ENCODE data around the gene QRICH2.
A peak's percentile ranks its signal among the peaks of the same experiment; 100 is the strongest.
"Not testable (repeated sequence)": the region's sequence is repeated elsewhere in the genome, so short reads cannot be mapped to it uniquely, and the experiment has no call there.

The QRICH2 gene

DNA sequence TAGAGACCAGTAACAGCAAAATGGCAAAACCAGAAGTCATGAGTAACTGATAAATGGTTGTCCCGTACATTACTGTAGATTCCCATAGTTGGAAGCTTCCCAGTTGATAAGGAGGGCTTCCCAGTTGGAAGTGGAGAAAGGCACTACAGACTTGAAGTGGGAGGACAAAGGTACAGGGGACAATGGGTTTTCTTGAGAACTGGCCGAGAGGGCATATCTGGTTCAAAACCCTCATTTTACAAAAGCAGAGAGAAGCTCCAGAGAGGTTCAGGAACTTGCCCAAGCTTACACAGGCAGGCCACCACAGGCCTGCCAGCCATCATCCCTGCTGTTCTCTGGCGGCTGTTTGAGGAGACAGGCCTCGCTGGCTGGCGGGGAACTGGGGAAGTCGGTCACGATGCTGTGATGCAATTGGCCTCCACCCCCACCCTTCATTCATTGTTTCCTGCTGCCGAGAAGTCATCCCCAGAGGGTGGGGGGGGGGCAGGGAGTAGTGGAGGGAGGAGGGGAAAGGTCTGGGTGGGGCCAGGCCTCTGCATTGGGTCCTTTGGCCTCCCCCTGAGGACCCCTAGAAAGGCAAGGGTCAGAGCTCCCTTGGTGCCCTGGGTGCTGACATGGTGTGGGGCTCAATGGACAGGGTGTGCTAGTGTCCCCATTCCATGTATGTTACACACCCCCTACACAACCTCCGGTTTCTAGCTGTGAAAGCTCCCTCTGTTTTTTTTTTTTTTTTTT is 39.9 kb downstream of the QRICH2 start:
- DNase-seq, result peak in 53 of 56 donors; percentile 10 to 85 (median 62)

GRCh38 chr17:76267581-76268001 is 40.5 kb downstream of the QRICH2 start:
- DNase-seq, result not testable (repeated sequence)

DNA sequence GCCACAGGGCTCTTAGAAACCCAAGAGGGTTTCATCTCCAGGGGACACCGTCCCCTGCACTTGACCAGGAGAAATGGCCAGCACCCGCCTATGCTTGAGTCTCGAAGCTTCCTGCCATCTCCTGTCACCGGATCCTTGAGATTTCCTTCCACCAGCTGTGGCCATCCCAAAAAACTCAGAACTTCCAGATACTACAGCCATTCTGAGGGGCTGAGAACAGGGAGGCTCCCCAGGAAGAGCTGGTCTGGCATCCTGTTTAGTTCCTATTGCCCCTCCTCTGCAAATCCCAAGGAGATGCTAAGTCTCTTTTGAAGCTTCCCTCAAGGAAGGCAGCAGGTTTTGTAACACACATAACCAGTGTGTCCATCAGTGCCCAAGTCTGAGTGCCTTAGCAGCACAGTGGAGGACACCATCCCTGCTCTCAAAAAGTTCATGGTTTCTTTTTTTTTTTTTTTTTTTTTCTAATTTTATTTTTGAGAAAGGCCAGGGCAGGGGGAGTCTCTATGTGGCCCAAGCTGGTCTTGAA is 41.0 kb downstream of the QRICH2 start:
- DNase-seq, result no peak

DNA sequence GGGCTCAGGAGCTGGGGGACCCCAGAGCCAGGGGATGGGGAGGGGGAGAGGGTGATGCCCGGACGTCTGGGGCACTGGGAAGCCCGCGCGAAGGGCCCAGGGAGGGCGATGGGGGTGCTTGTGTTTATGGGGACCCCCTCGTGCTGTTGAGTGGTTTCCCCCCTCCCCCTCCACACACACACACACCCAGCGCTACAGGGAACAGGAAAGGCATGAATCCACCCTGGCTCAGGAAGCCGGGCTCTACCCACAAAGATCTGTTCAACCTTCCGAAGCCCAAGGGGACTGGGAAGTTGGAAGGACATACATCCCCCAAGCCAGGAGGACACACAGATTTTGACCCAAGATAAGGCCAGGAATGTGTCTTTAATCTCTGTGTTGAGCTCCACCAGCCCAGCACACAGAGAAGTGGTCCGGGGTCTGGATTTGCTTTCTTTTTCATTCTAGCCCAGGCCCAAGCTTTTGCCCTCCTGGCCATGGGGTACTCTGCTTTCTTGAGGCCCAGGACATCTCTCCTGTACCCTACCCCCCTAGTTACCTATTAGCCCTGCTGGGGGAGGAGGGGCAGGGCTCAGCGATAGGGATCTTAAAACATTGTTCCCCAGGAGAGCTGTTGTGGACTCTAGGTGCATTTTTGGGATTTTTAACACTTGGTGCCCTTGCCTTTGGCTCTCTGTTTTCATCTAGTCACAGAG is 41.7 kb downstream of the QRICH2 start:
- DNase-seq, result peak in 2 of 56 donors; percentile 54 to 55

- peak in 36 of 56 donors; percentile 10 to 66 (median 40) for DNase-seq
Observed at GRCh38 chr17:76265624-76266243, 42.3 kb downstream of the QRICH2 start.

DNA sequence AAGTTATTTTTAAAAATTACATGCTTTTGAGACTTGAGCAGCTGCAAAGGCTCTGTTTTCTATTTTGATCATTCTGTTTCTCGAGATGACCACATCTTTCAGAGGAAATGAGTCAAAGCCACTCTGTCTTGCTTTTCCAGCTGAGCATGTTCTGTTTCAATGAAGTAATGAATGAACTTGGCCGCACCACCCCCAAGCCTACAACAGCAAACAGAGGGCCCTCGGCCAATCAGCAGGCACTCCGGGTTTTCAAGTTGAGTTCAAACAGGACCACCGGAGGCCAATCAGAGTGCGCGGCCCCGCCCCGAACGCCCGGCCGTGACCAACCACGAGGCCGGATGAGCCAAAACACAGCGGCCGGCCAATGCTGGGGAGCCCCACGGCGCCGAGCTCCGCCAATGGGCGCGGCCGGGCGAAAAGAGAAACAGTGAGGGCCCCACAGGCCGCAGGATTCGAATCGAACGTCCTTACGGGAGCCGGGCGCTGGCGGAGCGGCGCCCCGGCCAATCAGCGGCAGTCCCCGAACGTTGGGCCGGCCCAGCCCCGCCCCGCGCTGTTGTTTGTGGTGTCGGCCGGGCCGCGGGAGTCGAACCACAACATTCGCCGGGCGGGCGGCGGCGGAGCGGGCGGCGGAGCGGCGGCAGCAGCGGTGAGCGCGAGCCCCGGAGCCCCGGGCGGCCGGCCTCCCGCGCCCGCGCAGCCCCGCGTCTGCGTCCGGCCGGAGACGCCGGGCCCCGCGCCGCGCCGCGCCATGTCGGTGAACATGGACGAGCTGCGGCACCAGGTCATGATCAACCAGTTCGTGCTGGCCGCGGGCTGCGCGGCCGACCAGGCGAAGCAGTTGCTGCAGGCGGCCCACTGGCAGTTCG is 43.1 kb downstream of the QRICH2 start, which contains the start of gene UBALD2:
UBALD2 (plus strand) TSS at position 594 of the 869 bp plus-strand sequence; CDS start at position 752, 158 bp downstream.
- peak; percentile 92 to 100 (median 99) for DNase-seq

DNA sequence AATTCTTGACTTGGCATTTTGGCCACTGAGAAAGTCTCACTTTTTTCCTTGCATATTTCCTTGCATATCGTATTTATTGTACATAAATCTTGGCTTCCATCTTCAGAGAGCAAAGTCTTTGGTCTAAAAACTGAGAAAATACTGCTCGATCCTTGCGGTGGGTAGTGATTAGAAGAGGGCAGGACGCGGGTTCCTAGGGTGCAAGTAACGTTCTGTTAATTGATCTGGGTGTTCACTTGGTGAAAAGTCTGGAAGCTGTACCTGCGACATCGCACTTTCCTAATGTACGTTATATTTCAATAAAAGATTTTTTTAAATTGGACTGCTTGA is 43.7 kb downstream of the QRICH2 start:
- no peak for DNase-seq

GRCh38 chr17:76263896-76264295 is 44.2 kb downstream of the QRICH2 start:
- DNase-seq, result no peak

DNA sequence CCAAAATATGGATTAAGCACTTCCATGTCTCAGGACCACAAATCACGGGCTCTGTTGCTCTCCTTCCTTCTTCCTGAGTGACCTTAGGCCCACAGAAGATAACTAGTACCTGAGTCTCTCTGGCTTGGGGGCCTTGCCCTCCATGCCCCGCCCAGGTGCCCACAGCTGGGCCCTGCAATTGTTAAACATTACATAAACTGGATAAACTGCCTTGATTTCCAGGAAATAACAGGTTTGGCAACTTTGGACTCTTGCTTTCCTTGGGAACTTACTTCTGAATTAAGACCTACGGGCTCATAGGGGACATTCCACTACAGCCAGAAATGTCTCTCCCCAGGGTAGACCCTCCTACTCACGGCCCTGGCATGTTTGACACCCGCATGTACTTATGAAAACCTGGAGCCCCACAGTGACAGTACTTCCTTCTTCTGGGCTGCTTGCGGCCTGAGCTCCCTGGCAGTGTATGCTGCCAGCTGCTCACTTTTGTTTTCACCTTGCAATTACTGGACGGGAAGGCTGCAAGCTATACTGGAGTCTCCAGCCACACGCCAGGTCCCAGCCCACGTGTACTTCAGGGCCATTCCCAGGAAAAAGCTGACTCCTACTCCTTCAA is 45.2 kb downstream of the QRICH2 start:
- DNase-seq, result no peak

DNA sequence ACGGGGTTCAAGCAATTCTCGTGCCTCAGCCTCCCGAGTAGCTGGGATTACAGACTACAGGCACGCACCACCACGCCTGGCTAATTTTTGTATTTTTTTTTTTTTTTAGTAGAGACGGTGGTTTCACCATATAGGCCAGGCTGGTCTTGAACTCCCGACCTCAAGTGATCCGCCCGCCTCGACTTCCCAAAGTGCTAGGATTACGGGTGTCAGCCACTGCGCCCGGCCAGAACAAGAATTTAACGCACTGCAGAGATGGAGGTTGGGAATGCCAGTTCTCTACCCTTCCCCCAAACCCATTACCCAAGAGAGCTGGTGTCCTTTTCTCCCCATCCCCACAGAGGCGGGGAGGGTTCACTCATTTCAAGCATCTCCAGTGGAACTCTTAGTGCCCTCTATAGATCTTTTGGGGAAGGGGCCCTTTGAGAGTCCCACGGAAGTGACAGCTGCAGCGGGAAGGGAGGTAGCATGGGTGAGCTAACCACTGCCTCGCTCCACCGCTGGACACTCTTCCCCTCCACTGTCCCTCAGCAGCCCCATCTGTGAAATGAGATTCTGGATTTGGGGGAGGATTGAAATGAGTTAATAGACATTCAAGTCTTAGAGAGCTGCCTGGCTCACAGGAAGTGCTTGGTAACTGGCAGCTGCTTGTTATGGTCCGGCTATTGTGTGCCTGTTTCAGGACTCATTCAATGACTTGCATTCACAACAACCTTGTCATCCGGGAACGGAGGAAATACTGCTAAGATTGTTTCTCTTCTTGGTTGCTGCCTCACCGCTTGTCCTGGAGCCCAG is 46.5 kb downstream of the QRICH2 start:
- peak in 5 of 56 donors; percentile 16 to 42 (median 24) for DNase-seq

- no peak for DNase-seq
Observed at GRCh38 chr17:76260669-76261068, 47.4 kb downstream of the QRICH2 start.

DNA sequence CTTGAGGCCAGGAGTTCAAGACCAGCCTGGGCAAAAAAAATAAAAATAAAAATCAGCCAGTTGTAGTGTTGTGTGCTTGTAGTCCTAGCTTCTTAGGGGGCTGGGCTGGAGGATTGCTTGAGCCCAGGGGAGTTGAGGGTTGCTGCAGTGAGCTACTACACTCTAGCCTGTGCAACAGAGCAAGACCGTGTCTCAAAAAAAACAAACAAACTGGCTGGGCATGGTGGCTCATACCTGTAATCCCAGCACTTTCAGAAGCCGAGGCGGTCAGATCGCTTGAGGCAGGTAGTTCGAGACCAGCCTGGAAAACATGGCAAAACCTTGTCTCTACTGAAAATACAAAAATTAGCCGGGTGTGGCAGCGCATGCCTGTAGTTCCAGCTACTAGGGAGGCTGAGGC is 47.9 kb downstream of the QRICH2 start:
- no peak for DNase-seq

DNA sequence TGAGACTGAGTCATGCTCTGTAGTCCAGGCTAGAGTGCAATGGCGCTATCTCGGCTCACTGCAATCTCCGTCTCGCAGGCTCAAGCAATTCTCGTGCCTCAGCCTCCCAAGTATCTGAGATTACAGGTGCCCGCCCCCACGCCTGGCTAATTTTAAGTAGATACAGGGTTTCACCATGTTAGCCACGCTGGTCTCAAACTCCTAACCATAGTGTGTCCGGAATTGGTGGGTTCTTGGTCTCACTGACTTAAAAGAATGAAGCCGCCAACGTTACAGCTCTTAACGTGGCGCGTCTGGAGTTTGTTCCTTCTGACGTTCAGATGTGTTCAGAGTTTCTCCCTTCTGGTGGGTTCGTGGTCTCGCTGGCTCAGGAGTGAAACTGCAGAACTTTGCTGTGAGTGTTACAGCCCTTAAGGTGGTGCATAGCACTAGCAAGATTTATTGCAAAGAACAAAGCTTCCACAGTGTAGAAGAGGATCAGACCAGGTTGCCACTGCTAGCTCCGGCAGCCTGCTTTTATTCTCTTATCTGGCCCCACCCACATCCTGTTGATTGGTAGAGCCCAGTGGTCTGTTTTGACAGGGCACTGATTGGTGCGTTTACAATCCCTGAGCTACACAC is 51.5 kb downstream of the QRICH2 start:
- not testable (repeated sequence) for DNase-seq

DNA sequence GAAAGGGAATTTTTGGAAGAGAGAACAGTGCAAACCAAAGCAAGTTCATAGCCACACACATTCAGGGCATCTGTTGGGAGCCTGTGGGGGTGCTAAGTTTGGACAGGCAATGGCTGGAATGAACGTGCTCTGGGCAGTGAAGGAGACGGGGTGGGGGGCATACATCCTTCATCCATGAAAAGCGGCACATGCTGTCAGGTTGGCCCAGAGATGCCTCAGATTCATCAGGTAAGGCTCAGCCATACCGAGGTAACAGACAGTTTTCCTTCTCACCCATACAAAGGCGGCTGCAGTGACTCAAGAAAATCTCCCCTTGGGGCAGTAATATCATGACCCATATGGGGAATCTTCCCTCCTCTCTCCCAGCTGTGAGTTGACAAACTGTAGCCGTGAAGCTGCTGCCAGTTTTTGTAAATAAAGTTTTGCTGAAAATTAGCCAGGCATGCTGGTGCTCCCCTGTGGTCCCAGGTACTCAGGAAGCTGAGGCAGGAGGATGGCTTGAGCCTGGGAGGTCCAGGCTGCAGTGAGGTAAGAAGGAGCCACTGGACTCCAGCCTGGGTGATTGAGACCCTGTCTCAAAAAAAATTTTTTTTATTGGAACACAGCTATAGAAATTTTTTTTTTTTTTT is 52.2 kb downstream of the QRICH2 start:
- no peak for DNase-seq

GRCh38 chr17:76254275-76254674 is 53.8 kb downstream of the QRICH2 start:
- no peak for DNase-seq

DNA sequence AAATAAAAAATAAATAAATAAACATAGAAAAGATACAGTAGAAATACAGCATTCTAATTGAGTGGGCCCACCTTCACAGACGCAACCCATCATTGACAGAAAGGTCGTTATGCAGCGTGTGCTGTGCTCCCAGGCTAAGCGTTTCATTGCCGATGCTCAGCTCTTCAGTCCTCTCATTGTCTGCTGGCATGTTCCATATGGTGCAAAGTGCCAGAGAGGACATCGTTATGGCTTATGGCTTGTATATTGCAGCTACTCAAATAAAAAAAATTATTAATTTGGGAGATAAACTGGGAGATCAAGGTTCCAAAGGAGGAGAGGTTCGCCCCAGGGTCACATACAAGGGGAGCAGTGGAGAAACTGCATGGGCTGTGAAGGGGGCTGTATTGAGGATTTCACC is 54.2 kb downstream of the QRICH2 start:
- DNase-seq, result no peak

- DNase-seq, result not testable (repeated sequence)
Observed at GRCh38 chr17:76252967-76253766, 54.9 kb downstream of the QRICH2 start.
